Neural cell (in vitro differentiated cells): ENCODE results near the gene POLK. TPM values are rescaled to one million over a fixed set of nuclear protein-coding genes. Genes with fewer than 3 reads are reported as not detected.

ENCODE experiments used
- H2AFZ ChIP-seq: fragments of 200-600, 300-800 bp; sonication (generic), shearing (Covaris generic); 2 replicates; pipeline ENCODE4 v1.6.0; 2014; ENCODE audit warnings: low read depth, mild to moderate bottlenecking, antibody characterized with exemption, low read length, moderate library complexity
- H3F3A ChIP-seq: fragments of 200-600 bp; shearing (Covaris generic); 2 replicates; pipeline ENCODE4 v1.6.1; 2016; ENCODE audit warnings: mild to moderate bottlenecking, moderate library complexity, mixed read lengths, antibody characterized with exemption, low read length; ENCODE audit not compliant: insufficient read depth, poor library complexity, severe bottlenecking
- H3K27ac ChIP-seq: fragments of 200-600, 300-800 bp; sonication (generic), shearing (Covaris generic); 2 replicates; pipeline ENCODE4 v1.5.1; 2014; ENCODE audit warnings: mild to moderate bottlenecking, low read length, moderate library complexity
- H3K27me3 ChIP-seq: fragments of 300-800, 200-600 bp; sonication (generic), shearing (Covaris generic); 2 replicates; pipeline ENCODE4 v1.6.0; 2014; ENCODE audit warnings: mild to moderate bottlenecking, low read depth, low read length, moderate library complexity; ENCODE audit not compliant: insufficient read depth
- H3K36me3 ChIP-seq: fragments of 300-800, 200-600 bp; sonication (generic), shearing (Covaris generic); 2 replicates; pipeline ENCODE4 v1.5.1; 2014; ENCODE audit warnings: mild to moderate bottlenecking, antibody characterized with exemption, low read length, moderate library complexity; ENCODE audit not compliant: insufficient read depth
- H3K4me2 ChIP-seq: fragments of 300-800, 200-600 bp; sonication (generic), shearing (Covaris generic); 2 replicates; pipeline ENCODE4 v1.6.0; 2014; ENCODE audit warnings: mild to moderate bottlenecking, low read length
- H3K4me3 ChIP-seq: fragments of 300-800, 200-600 bp; sonication (generic), shearing (Covaris generic); 2 replicates; pipeline ENCODE4 v1.5.1; 2014; ENCODE audit warnings: mild to moderate bottlenecking, low read length, moderate library complexity
- H3K79me2 ChIP-seq: fragments of 200-600 bp; shearing (Covaris generic); replicated peaks from 2 replicates; pipeline ENCODE4 v1.6.0; 2014; ENCODE audit warnings: mild to moderate bottlenecking, low read length, moderate library complexity; ENCODE audit not compliant: insufficient read depth
- H3K9ac ChIP-seq: fragments of 300-800, 200-600 bp; sonication (generic), shearing (Covaris generic); 2 replicates; pipeline ENCODE4 v1.6.1; 2016; ENCODE audit warnings: mild to moderate bottlenecking, low read length, mixed read lengths
- H3K9me2 ChIP-seq: fragments of 200-600 bp; shearing (Covaris generic); 2 replicates; pipeline ENCODE4 v1.6.1; 2016; ENCODE audit warnings: mild to moderate bottlenecking, low read length, mixed read lengths; ENCODE audit not compliant: insufficient read depth
- H3K9me3 ChIP-seq: fragments of 200-600, 300-800 bp; sonication (generic), shearing (Covaris generic); 2 replicates; pipeline ENCODE4 v1.6.1; 2016; ENCODE audit warnings: mild to moderate bottlenecking, mixed run types, low read length, moderate library complexity, mixed read lengths
- H4K20me1 ChIP-seq: fragments of 200-600 bp; shearing (Covaris generic); 2 replicates; pipeline ENCODE4 v1.6.1; 2016; ENCODE audit warnings: mild to moderate bottlenecking, mixed run types; ENCODE audit not compliant: insufficient read depth
- EP300 ChIP-seq: fragments of 450-650 bp; conservative IDR thresholded peaks from 2 replicates; pipeline ENCODE4 v1.6.1; 2014; ENCODE audit warnings: antibody characterized with exemption, mild to moderate bottlenecking, moderate library complexity; ENCODE audit not compliant: poor library complexity, severe bottlenecking
- EZH2 ChIP-seq: fragments of 200-600, 300-800 bp; shearing (Covaris generic), sonication (generic); IDR thresholded peaks from 2 replicates; pipeline ENCODE4 v1.6.1; 2014; ENCODE audit warnings: antibody characterized with exemption, low read length, borderline replicate concordance, mild to moderate bottlenecking; ENCODE audit not compliant: insufficient read depth, poor library complexity, severe bottlenecking
- MXI1 ChIP-seq: fragments of 450-650 bp; conservative IDR thresholded peaks from 2 replicates; pipeline ENCODE4 v1.6.1; 2014; ENCODE audit warnings: antibody characterized with exemption, mild to moderate bottlenecking; ENCODE audit not compliant: poor library complexity, severe bottlenecking
- POLR2AphosphoS5 ChIP-seq: IDR thresholded peaks from 2 replicates; pipeline ENCODE4 v1.6.1; 2012
- RAD21 ChIP-seq: fragments of 450-650 bp; conservative IDR thresholded peaks from 2 replicates; pipeline ENCODE4 v1.6.1; 2014; ENCODE audit warnings: antibody characterized with exemption, mild to moderate bottlenecking, moderate library complexity
- REST ChIP-seq: IDR thresholded peaks from 2 replicates; pipeline ENCODE4 v1.6.1; 2012; ENCODE audit warnings: borderline replicate concordance
- SMC3 ChIP-seq: fragments of 450-650 bp; conservative IDR thresholded peaks from 2 replicates; pipeline ENCODE4 v1.6.1; 2014; ENCODE audit warnings: antibody characterized with exemption, mild to moderate bottlenecking, moderate library complexity; ENCODE audit not compliant: poor library complexity
- TAF1 ChIP-seq: IDR thresholded peaks from 2 replicates; pipeline ENCODE4 v1.6.1; 2012; ENCODE audit warnings: low read depth
- polyA plus RNA-seq: library from polyadenylated mRNA; depleted of rRNA; stranded (reverse); fragments of >200 nt; gene quantifications from 2 replicates; pipeline ENCODE4 v1.2.3, GENCODE V29; 2014
- TF ChIP-seq, protein P1 (sequence below): fragments of 450-650 bp; IDR thresholded peaks from 2 replicates; pipeline ENCODE4 v1.5.1; 2014; ENCODE audit warnings: antibody characterized with exemption, mild to moderate bottlenecking, moderate library complexity; ENCODE audit not compliant: poor library complexity, severe bottlenecking

POLK gene
- polyA plus RNA-seq, 1 donor from 2014 or later, result 36.4 TPM

DNA sequence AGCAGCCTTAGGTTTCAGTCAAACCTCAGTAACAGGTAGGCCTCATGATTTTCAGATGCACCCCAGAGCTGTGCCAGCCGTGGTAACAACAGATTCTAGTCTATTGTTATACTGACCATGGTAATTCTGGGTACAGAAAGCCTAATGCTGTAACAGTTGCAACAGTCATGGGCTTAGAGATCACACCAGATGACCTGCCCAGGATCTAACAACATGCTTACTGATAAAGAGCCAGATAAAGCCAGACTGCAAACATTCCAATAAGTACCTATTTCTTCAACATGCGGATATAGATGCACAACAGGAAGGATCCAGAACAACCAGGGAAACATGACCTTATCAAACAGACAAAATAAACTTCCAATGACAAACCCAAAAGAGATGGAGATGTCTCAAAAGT is 43.1 kb upstream of the POLK start:
- Histone ChIP-seq H3F3A (no peaks in the 10 kb centered on the region), H3K9me2 (no peaks in the 10 kb centered on the region), H3K9ac (no peak overlapping the region), H3K27me3 (no peaks in the 10 kb centered on the region), H3K36me3 (no peaks in the 10 kb centered on the region), H3K4me3 (no peak overlapping the region), H2AFZ (no peak overlapping the region), H3K4me2 (no peak overlapping the region), H3K79me2 (peaks cover 38% of the 10 kb centered on the region), H4K20me1 (no peaks in the 10 kb centered on the region), H3K9me3 (no peaks in the 10 kb centered on the region), H3K27ac (no peak overlapping the region)
- TF ChIP-seq MXI1 (no peak), EZH2 (no peak), EP300 (no peak), REST (no peak), RAD21 (no peak), POLR2AphosphoS5 (no peak)
- TF ChIP-seq, protein P1, sequence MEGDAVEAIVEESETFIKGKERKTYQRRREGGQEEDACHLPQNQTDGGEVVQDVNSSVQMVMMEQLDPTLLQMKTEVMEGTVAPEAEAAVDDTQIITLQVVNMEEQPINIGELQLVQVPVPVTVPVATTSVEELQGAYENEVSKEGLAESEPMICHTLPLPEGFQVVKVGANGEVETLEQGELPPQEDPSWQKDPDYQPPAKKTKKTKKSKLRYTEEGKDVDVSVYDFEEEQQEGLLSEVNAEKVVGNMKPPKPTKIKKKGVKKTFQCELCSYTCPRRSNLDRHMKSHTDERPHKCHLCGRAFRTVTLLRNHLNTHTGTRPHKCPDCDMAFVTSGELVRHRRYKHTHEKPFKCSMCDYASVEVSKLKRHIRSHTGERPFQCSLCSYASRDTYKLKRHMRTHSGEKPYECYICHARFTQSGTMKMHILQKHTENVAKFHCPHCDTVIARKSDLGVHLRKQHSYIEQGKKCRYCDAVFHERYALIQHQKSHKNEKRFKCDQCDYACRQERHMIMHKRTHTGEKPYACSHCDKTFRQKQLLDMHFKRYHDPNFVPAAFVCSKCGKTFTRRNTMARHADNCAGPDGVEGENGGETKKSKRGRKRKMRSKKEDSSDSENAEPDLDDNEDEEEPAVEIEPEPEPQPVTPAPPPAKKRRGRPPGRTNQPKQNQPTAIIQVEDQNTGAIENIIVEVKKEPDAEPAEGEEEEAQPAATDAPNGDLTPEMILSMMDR, result no peak

DNA sequence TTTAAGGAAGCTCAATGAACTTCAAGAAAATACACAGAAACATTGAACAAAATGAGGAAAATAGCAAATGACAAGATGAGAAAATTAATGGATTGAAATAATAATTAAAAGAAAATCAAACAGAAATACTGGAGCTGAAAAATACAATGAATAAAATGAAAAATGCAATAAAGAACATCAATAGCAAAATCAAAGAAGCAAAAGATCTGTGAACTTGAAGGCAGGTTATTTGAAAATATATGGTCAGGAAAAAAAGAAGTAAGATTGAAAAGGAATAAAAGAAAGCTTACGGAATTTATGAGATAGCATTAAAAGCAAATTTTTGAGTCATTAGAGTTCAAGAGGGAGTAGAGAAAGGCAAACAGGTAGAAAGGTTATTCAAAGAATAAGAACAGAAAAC is 42.7 kb upstream of the POLK start:
- Histone ChIP-seq H4K20me1 (no peaks in the 10 kb centered on the region), H3K4me2 (no peak overlapping the region), H2AFZ (no peak overlapping the region), H3K9me2 (no peaks in the 10 kb centered on the region), H3K4me3 (no peak overlapping the region), H3K9me3 (no peaks in the 10 kb centered on the region), H3K79me2 (peaks cover 38% of the 10 kb centered on the region), H3K9ac (no peak overlapping the region), H3K36me3 (no peaks in the 10 kb centered on the region), H3K27ac (no peak overlapping the region), H3F3A (no peaks in the 10 kb centered on the region), H3K27me3 (no peaks in the 10 kb centered on the region)
- TF ChIP-seq TAF1 (no peak), EP300 (no peak), RAD21 (no peak), EZH2 (no peak), REST (no peak), POLR2AphosphoS5 (no peak), SMC3 (no peak), MXI1 (no peak)
- TF ChIP-seq, protein P1, result no peak
